Measurements from ENCODE around the gene MEAK7.

MEAK7 gene

DNA sequence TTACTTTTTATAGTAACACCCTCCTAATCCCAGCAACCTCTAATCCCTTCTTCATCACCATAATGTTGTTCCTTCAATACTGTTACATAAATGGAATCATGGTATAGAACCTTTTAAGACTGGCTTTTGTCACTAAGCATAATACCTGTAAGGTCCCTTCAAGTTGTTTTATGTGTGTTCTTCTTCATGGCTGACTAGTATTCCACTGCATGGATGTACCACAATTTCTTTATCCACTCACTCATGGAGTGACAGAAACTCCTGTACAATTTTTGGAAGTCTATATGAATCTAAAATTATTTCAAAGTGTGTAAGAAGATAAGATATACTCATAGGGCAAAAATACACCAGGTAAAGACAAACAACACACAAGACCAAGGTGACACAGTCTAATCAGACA, 36.8 kb downstream of the MEAK7 start:
- Histone ChIP-seq H3K9me3 (ENCODE audit: control insufficient read depth, low read depth, low read length) (no peaks in the 10 kb centered on the region), H3K27me3 (ENCODE audit: control insufficient read depth, insufficient read depth, low read length) (no peaks in the 10 kb centered on the region), H3K36me3 (ENCODE audit: control insufficient read depth, low read depth, low read length) (no peaks in the 10 kb centered on the region), H3K4me1 (ENCODE audit: control insufficient read depth, low read depth, low read length) (no peaks in the 10 kb centered on the region), H3K27ac (ENCODE audit: low read length) (no peak overlapping the region), H3K9ac (ENCODE audit: low read length) (no peak overlapping the region), H3K4me3 (ENCODE audit: low read length) (no peak overlapping the region)

DNA sequence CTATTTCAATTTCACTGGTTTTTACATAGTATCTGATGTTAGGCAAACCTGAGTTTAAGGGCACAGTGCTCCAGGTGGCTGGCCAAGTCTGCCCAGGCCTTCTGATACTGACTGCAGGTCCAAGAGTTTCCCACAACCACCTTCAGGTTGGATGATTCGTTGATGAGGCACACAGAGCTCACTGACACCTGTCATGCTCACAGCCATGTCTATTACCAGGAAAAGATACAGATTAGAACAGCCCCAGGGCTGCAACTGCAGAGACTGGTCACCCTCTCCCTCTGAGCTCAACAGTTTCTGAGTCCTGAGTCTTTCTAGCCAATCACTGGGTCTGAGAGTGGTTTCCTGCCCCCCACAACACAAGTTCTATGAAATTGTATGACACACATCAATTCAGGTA, 37.2 kb downstream of the MEAK7 start:
- no peak overlapping the region for H3K4me3 ChIP-seq (ENCODE audit: low read length)
- H3K36me3 ChIP-seq (ENCODE audit: control insufficient read depth, low read depth, low read length) = no peaks in the 10 kb centered on the region
- H3K27me3 ChIP-seq (ENCODE audit: control insufficient read depth, insufficient read depth, low read length) = no peaks in the 10 kb centered on the region
- no peak overlapping the region for H3K27ac ChIP-seq (ENCODE audit: low read length)
- no peak overlapping the region for H3K9ac ChIP-seq (ENCODE audit: low read length)
- H3K4me1 ChIP-seq (ENCODE audit: control insufficient read depth, low read depth, low read length) = no peaks in the 10 kb centered on the region
- H3K9me3 ChIP-seq (ENCODE audit: control insufficient read depth, low read depth, low read length) = no peaks in the 10 kb centered on the region

DNA sequence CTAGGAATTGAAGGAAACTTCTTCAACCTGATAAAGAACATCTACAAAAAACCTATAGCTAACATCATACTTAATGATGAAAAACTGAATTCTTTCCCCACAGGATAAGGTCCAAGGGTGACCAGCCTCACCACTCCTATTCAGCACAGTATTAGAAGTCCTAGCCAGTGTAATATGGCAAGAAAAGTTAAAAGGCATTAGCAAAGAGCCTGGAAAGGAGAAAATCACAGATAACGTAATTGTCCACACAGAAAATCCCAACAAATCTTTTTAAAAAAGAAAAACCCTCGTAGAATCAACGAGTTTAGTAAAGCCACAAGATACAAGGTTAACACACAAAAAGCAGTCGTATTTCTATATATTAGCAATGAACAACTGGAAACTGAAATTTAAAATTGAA, 37.8 kb downstream of the MEAK7 start:
- Histone ChIP-seq H3K27ac (ENCODE audit: low read length) (no peak overlapping the region), H3K4me3 (ENCODE audit: low read length) (no peak overlapping the region), H3K4me1 (ENCODE audit: control insufficient read depth, low read depth, low read length) (no peaks in the 10 kb centered on the region), H3K27me3 (ENCODE audit: control insufficient read depth, insufficient read depth, low read length) (no peaks in the 10 kb centered on the region), H3K36me3 (ENCODE audit: control insufficient read depth, low read depth, low read length) (no peaks in the 10 kb centered on the region), H3K9me3 (ENCODE audit: control insufficient read depth, low read depth, low read length) (no peaks in the 10 kb centered on the region), H3K9ac (ENCODE audit: low read length) (no peak overlapping the region)

DNA sequence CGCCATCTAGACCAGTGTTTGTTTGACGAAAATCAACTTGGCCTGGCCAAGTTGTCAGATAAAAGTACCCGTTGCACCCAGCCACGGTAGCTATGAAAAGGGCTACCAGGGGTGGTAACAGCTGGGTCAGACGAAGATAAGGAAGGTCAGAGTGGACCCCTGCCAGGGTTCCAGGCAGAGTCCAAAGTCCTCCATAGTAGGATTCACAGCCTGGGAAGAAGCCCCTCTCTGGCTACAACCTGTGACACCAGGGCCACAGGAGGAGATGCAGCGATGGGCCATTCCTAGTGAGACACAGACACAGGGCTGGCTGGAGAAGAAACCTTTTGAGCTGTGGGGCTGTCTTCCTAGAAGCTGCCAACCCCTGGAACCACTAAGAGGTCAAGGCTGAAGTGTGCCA, 39.3 kb downstream of the MEAK7 start:
- Histone ChIP-seq H3K27me3 (ENCODE audit: control insufficient read depth, insufficient read depth, low read length) (no peaks in the 10 kb centered on the region), H3K27ac (ENCODE audit: low read length) (no peak overlapping the region), H3K9me3 (ENCODE audit: control insufficient read depth, low read depth, low read length) (no peaks in the 10 kb centered on the region), H3K4me1 (ENCODE audit: control insufficient read depth, low read depth, low read length) (no peaks in the 10 kb centered on the region), H3K9ac (ENCODE audit: low read length) (no peak overlapping the region), H3K4me3 (ENCODE audit: low read length) (no peak overlapping the region), H3K36me3 (ENCODE audit: control insufficient read depth, low read depth, low read length) (no peaks in the 10 kb centered on the region)

DNA sequence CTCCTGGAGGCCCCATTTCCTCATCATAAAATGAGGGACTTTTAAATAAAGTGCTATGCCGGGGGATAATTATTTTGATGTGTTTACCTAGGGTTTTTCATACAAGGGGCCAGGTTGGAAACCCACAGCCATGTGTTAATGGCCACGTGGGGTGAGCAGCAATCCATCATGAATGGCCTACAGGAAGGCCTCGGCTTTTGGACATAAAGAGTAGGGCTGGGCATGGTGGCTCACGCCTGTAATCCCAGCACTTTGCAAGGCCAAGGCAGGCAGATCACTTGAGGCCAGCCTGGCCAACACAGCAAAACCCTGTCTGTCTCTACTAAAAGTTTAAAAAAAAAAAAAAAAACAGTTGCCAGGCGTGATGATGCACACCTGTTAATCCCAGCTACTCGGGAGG, 40.3 kb downstream of the MEAK7 start:
- Histone ChIP-seq H3K27ac (ENCODE audit: low read length) (no peak overlapping the region), H3K9ac (ENCODE audit: low read length) (no peak overlapping the region), H3K9me3 (ENCODE audit: control insufficient read depth, low read depth, low read length) (no peaks in the 10 kb centered on the region), H3K4me3 (ENCODE audit: low read length) (no peak overlapping the region), H3K36me3 (ENCODE audit: control insufficient read depth, low read depth, low read length) (no peaks in the 10 kb centered on the region), H3K27me3 (ENCODE audit: control insufficient read depth, insufficient read depth, low read length) (no peaks in the 10 kb centered on the region), H3K4me1 (ENCODE audit: control insufficient read depth, low read depth, low read length) (no peaks in the 10 kb centered on the region)

DNA sequence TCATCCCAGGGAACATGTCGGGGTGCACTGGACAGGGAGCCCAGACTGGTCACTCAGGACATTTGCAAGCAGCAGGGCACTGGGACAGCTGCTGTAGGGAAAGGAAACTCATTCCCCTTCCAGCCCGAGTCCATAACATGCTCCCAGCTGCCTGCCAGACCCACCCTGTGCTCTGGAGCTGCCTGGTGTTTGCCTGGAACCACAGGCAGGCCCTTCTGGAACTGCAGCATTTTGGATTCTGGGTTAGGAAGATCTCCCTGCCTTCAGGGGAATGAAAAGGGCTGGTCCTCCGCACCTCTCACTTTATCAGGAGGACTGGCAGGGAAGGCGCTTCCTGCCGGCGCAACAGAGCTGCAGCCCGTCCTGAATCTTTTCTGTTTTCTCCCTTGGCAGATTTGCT, 41.2 kb downstream of the MEAK7 start:
- Histone ChIP-seq H3K27ac (ENCODE audit: low read length) (no peak overlapping the region), H3K36me3 (ENCODE audit: control insufficient read depth, low read depth, low read length) (no peaks in the 10 kb centered on the region), H3K4me3 (ENCODE audit: low read length) (no peak overlapping the region), H3K9ac (ENCODE audit: low read length) (no peak overlapping the region), H3K9me3 (ENCODE audit: control insufficient read depth, low read depth, low read length) (no peaks in the 10 kb centered on the region), H3K27me3 (ENCODE audit: control insufficient read depth, insufficient read depth, low read length) (no peaks in the 10 kb centered on the region), H3K4me1 (ENCODE audit: control insufficient read depth, low read depth, low read length) (no peaks in the 10 kb centered on the region)

DNA sequence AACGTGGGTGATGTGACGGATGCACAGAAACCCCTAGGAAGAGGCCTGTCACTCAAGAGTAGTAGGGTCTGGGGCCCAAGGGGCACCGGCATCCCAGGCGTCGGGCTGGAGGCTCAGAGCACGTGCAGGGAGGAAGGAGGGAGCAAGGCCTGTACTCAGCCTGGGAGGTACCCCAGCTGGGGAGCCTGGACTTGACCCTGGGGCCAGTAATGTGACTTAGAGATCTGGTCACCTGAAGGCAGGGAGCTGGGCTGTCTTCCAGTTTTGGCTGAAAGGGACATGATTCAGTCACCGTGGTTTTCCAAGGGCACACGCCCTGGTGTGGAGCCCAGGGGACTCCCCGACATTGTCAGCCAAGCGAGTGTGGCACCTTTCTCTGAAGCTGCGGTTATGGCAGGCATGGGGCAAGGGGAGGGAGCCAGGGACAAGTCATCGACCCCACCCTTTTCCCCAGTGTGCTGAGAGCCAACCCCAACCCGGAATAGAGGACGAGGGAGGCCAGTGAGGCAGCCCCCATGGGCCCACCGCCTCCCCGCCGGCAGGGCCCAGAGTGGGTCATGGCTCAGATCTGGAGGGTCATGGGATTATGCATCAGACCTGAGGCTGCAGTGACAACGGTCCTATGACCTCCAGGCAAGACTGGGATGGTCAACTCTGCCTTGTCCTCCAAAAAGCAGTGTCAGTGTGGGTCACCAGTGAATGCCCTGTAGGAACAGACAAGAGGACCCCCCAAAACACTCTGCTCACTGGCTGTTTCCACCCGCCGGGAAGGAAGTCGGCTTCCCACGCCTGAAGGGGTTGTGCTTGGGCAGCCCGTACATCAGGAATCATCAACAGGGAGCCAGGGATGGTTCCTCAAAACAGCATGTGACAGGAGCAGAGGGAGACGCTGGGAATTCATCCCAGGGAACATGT, 41.9 kb downstream of the MEAK7 start:
- H3K27me3 ChIP-seq (ENCODE audit: control insufficient read depth, insufficient read depth, low read length) = no peaks in the 10 kb centered on the region
- no peak overlapping the region for H3K4me3 ChIP-seq (ENCODE audit: low read length)
- no peak overlapping the region for H3K27ac ChIP-seq (ENCODE audit: low read length)
- no peaks in the 10 kb centered on the region for H3K9me3 ChIP-seq (ENCODE audit: control insufficient read depth, low read depth, low read length)
- H3K4me1 ChIP-seq (ENCODE audit: control insufficient read depth, low read depth, low read length) = no peaks in the 10 kb centered on the region
- H3K9ac ChIP-seq (ENCODE audit: low read length) = no peak overlapping the region
- no peaks in the 10 kb centered on the region for H3K36me3 ChIP-seq (ENCODE audit: control insufficient read depth, low read depth, low read length)

DNA sequence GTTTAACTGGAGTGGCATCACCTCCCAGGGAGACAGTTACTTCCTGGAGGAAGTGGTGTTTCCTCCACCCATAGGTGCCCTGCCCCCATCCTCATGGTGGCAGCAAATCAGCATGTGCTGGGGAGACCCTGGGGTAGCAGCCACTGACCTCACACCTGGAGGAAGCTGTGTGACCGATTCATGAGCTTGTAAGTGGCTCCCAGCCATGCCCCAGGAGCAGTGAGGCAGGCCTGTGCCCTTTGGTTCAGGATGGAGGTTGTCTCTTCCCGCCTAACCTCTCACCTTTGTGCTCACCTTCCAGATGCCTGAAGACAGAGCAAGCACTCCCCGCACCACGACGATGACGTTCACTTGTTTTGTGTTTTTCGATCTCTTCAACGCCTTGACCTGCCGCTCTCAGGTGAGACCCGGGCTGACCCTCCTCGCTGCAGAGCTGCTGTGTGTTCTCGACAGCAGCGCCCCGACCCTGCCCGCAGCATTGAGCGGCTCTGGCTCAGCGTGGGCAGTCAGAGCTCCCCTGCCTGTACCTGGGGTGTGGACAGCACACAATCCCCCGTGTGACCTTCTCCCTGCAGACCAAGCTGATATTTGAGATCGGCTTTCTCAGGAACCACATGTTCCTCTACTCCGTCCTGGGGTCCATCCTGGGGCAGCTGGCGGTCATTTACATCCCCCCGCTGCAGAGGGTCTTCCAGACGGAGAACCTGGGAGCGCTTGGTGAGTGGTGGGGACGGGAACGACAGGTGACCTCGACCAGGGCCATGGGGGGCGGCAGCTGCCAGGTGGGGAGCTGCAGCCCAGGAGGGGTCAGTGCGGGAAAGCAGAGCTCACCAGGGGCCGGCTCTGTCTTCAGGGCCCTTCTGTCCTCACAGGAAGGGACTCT, 42.8 kb downstream of the MEAK7 start:
- H3K9me3 ChIP-seq (ENCODE audit: control insufficient read depth, low read depth, low read length) = no peaks in the 10 kb centered on the region
- no peaks in the 10 kb centered on the region for H3K4me1 ChIP-seq (ENCODE audit: control insufficient read depth, low read depth, low read length)
- H3K9ac ChIP-seq (ENCODE audit: low read length) = no peak overlapping the region
- no peak overlapping the region for H3K27ac ChIP-seq (ENCODE audit: low read length)
- no peak overlapping the region for H3K4me3 ChIP-seq (ENCODE audit: low read length)
- H3K36me3 ChIP-seq (ENCODE audit: control insufficient read depth, low read depth, low read length) = no peaks in the 10 kb centered on the region
- no peaks in the 10 kb centered on the region for H3K27me3 ChIP-seq (ENCODE audit: control insufficient read depth, insufficient read depth, low read length)

DNA sequence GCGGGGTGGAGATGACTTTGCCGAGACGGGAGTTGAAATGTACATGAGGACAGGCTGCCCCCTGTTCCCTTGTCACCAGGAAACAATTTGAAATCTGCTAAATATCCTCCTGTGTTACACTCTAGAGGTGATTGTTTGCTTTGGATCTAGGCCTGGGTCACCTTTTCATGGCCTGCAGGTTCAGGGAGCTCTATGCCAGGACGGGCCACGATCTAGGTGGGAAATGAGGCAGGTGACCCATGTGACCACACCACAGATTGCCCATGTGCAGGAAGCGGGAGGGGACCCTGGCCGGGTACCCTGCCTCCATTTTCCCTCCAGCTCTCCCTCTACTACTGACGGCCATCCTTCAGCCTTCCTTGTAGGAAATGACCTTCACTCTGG, 43.4 kb downstream of the MEAK7 start:
- H3K27me3 ChIP-seq (ENCODE audit: control insufficient read depth, insufficient read depth, low read length) = no peaks in the 10 kb centered on the region
- no peaks in the 10 kb centered on the region for H3K36me3 ChIP-seq (ENCODE audit: control insufficient read depth, low read depth, low read length)
- H3K9me3 ChIP-seq (ENCODE audit: control insufficient read depth, low read depth, low read length) = no peaks in the 10 kb centered on the region
- no peaks in the 10 kb centered on the region for H3K4me1 ChIP-seq (ENCODE audit: control insufficient read depth, low read depth, low read length)
- H3K27ac ChIP-seq (ENCODE audit: low read length) = no peak overlapping the region
- no peak overlapping the region for H3K4me3 ChIP-seq (ENCODE audit: low read length)
- no peak overlapping the region for H3K9ac ChIP-seq (ENCODE audit: low read length)

DNA sequence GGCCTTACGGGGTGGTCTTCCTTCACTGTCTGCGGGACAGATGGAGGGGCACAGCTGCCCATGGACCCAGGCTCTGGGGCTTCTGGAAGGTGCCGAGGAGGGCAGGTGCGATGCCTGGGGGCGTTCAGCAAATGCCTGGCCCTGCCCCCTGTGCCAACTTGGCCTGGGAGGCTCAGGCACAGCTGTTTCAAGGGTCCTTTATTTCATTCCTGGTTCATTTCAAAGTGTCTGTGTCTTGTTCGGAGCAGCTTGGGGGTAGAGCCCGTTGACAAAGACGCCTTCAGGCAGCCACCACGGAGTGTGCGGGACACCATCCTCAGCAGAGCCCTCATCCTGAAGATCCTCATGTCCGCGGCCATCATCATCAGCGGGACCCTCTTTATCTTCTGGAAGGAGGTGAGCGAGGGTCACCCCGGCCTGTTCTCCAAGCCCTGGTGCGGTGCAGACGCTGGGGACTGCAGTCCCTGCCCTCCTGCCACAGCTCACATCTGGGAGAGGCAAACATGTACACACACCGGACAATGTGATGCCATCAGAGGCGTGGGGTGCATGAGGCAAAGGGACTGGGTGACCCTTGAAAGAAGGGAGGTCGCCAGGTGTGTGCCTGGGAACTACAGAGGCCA, 43.9 kb downstream of the MEAK7 start:
- Histone ChIP-seq H3K9me3 (ENCODE audit: control insufficient read depth, low read depth, low read length) (no peaks in the 10 kb centered on the region), H3K36me3 (ENCODE audit: control insufficient read depth, low read depth, low read length) (no peaks in the 10 kb centered on the region), H3K4me3 (ENCODE audit: low read length) (no peak overlapping the region), H3K27me3 (ENCODE audit: control insufficient read depth, insufficient read depth, low read length) (no peaks in the 10 kb centered on the region), H3K9ac (ENCODE audit: low read length) (no peak overlapping the region), H3K27ac (ENCODE audit: low read length) (no peak overlapping the region), H3K4me1 (ENCODE audit: control insufficient read depth, low read depth, low read length) (no peaks in the 10 kb centered on the region)

DNA sequence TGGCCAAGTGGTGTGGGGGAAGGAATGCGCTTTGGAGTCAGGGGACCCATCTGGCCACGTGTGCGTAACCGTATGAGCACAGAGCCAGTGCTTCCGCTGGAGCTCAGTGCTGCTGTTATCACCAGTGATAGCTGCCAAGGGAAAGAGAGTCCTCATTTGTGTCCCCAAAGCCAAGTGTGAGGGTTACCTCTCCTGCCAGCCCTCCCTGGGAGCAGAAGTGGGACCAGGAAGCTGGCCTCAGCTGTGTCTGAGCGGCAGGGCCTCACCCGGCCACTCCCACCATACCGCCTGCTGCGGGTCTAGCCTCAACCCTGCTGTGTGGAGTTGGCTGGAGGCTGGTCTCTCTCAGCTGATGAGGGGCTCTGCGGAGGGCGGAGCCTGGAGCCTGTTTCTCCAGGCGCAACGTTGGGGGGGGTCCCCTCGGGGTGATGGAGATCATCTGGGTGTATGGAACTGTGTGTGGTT, 44.5 kb downstream of the MEAK7 start:
- no peaks in the 10 kb centered on the region for H3K27me3 ChIP-seq (ENCODE audit: control insufficient read depth, insufficient read depth, low read length)

More for the DNA sequence above, 44.5 kb downstream of the MEAK7 start:
- no peak overlapping the region for H3K27ac ChIP-seq (ENCODE audit: low read length)
- H3K4me1 ChIP-seq (ENCODE audit: control insufficient read depth, low read depth, low read length) = no peaks in the 10 kb centered on the region
- no peak overlapping the region for H3K4me3 ChIP-seq (ENCODE audit: low read length)
- H3K9ac ChIP-seq (ENCODE audit: low read length) = no peak overlapping the region
- H3K36me3 ChIP-seq (ENCODE audit: control insufficient read depth, low read depth, low read length) = no peaks in the 10 kb centered on the region
- H3K9me3 ChIP-seq (ENCODE audit: control insufficient read depth, low read depth, low read length) = no peaks in the 10 kb centered on the region
